Measurements from ENCODE around the gene ASXL1.

The ASXL1 gene

DNA sequence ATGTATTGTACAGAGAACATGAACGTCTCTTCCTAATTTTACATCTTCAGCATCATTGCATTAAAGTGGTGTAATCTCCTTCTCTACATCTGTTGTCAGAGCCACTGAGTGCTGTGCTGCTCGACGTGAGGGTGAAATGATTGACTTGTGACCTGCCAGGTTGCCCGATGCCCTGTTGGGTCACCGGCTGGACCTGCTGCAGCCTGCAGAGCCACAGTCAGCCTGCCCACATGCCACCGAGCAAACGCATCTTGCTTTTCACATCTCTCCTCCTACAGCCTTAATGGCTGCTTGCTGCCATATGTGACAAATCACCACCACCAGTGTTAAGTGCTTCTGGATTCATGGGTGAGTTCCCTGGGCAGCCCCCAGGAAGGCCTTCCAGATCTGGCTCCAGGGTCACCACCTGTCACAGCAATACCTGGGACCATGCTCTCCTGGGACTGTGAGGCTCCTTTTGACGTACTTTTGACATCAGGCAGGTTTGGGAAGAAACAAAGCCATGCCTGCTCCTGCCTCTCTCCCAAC, 80.3 kb downstream of the ASXL1 start:
- Histone ChIP-seq H3K27ac (no peak overlapping the region), H3K4me1 (ENCODE audit: low read depth, poor library complexity, severe bottlenecking) (no peaks in the 10 kb centered on the region), H3K36me3 (ENCODE audit: insufficient read depth) (peaks cover 8% of the 10 kb centered on the region; the same call in 1 of the 2 replicates), H4K20me1 (ENCODE audit: insufficient read depth) (no peaks in the 10 kb centered on the region), H2AFZ (ENCODE audit: low read depth) (no peak overlapping the region), H3K79me2 (ENCODE audit: insufficient read depth, low read depth) (no peaks in the 10 kb centered on the region), H3K4me2 (no peak overlapping the region), H3K27me3 (ENCODE audit: insufficient read depth, low read depth) (no peaks in the 10 kb centered on the region), H3K9ac (no peak overlapping the region), H3K4me3 (IDR thresholded peaks at IDR 0.05; ENCODE audit: insufficient read depth, low read depth, low read length) (no peak overlapping the region)
- TF ChIP-seq, protein P1, sequence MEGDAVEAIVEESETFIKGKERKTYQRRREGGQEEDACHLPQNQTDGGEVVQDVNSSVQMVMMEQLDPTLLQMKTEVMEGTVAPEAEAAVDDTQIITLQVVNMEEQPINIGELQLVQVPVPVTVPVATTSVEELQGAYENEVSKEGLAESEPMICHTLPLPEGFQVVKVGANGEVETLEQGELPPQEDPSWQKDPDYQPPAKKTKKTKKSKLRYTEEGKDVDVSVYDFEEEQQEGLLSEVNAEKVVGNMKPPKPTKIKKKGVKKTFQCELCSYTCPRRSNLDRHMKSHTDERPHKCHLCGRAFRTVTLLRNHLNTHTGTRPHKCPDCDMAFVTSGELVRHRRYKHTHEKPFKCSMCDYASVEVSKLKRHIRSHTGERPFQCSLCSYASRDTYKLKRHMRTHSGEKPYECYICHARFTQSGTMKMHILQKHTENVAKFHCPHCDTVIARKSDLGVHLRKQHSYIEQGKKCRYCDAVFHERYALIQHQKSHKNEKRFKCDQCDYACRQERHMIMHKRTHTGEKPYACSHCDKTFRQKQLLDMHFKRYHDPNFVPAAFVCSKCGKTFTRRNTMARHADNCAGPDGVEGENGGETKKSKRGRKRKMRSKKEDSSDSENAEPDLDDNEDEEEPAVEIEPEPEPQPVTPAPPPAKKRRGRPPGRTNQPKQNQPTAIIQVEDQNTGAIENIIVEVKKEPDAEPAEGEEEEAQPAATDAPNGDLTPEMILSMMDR (conservative IDR thresholded peaks at IDR 0.05; ENCODE audit: low read depth, low read length), result no peak

DNA sequence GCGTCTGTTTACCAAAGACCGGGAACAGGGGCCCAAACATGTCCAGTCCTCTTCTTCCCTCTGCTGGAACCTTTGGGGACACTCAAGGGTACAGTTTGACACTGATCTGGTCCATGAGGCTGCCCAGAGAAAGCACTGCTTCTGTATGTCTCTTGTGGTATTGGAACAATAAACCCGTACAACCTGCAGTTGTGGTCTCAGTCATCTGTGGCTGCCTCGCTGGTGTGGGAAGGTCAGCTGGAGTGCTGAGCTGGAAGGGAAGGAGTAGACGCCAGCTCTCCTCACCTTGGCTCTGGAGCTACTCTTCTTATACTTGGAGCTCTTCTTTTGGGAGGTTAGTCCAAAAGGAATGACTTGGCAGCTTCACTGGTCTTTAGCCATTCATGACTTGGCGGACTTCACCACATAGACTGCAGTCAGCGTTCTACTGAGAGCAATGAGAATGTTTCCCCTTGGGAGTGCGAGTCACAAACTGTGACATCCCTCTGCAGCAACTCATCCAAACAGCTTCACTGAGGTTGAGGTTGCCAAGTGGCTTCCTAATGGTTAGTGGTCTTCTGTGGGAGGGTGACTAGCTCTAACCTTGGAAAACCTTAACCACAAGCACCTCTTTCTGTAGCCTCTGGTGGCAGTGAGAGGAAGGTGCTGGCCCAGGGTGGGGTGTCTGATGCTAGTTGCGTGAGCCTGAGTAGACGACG, 81.2 kb downstream of the ASXL1 start:
- H3K27me3 ChIP-seq (ENCODE audit: insufficient read depth, low read depth), result no peaks in the 10 kb centered on the region
- no peak overlapping the region for H3K4me3 ChIP-seq (IDR thresholded peaks at IDR 0.05; ENCODE audit: insufficient read depth, low read depth, low read length)
- H3K36me3 ChIP-seq (ENCODE audit: insufficient read depth), result peaks cover 8% of the 10 kb centered on the region; the same call in 1 of the 2 replicates
- TF ChIP-seq, protein P1 (conservative IDR thresholded peaks at IDR 0.05; ENCODE audit: low read depth, low read length), result no peak
- H4K20me1 ChIP-seq (ENCODE audit: insufficient read depth), result no peaks in the 10 kb centered on the region
- H3K79me2 ChIP-seq (ENCODE audit: insufficient read depth, low read depth), result no peaks in the 10 kb centered on the region
- H3K4me1 ChIP-seq (ENCODE audit: low read depth, poor library complexity, severe bottlenecking), result no peaks in the 10 kb centered on the region
- no peak overlapping the region for H3K4me2 ChIP-seq
- no peak overlapping the region for H2AFZ ChIP-seq (ENCODE audit: low read depth)
- H3K27ac ChIP-seq, result no peak overlapping the region
- no peak overlapping the region for H3K9ac ChIP-seq

DNA sequence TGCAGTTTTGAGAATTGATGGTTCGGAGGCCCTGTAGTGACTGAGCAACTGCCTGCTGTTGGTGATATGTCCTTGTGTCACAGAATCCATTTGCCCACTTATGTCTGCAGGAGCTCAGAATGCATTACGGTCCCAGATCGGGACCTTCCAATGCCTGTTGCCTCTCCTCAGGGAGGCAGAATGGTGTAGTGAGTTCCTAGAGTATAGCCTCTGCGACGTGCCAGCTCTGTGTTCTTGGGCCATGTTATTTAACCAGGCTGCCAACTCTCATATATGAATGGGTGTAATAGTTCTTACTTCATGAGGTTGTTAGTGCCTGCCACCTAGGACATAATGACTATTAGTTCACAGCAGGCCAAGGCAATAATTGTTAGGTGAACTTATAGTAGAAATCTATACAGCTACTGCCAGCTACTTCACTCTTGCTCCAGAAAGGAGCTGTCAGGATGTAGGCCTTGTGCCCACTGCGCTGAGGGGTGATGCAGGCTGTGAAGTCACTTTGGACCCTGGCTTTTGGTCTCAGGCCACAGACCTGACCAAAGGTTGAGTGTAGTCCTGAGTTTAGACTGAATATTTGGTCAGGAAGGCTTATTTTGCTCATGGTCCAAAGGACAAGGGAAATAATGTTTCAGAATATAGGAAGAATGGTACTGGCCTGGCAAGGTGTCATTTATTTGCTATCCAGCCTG, 82.1 kb downstream of the ASXL1 start:
- TF ChIP-seq, protein P1 (conservative IDR thresholded peaks at IDR 0.05; ENCODE audit: low read depth, low read length), result no peak
- Histone ChIP-seq H2AFZ (ENCODE audit: low read depth) (no peak overlapping the region), H3K27me3 (ENCODE audit: insufficient read depth, low read depth) (no peaks in the 10 kb centered on the region), H3K36me3 (ENCODE audit: insufficient read depth) (peaks cover 2% of the 10 kb centered on the region; the same call in 1 of the 2 replicates), H4K20me1 (ENCODE audit: insufficient read depth) (no peaks in the 10 kb centered on the region), H3K4me1 (ENCODE audit: low read depth, poor library complexity, severe bottlenecking) (no peaks in the 10 kb centered on the region), H3K79me2 (ENCODE audit: insufficient read depth, low read depth) (no peaks in the 10 kb centered on the region), H3K4me3 (IDR thresholded peaks at IDR 0.05; ENCODE audit: insufficient read depth, low read depth, low read length) (no peak overlapping the region), H3K27ac (no peak overlapping the region), H3K9ac (no peak overlapping the region), H3K4me2 (no peak overlapping the region)

- TF ChIP-seq, protein P1 (conservative IDR thresholded peaks at IDR 0.05; ENCODE audit: low read depth, low read length), result no peak
- Histone ChIP-seq H3K4me3 (IDR thresholded peaks at IDR 0.05; ENCODE audit: insufficient read depth, low read depth, low read length) (no peak overlapping the region), H3K9ac (no peak overlapping the region), H3K79me2 (ENCODE audit: insufficient read depth, low read depth) (no peaks in the 10 kb centered on the region), H3K4me1 (ENCODE audit: low read depth, poor library complexity, severe bottlenecking) (no peaks in the 10 kb centered on the region), H2AFZ (ENCODE audit: low read depth) (no peak overlapping the region), H3K36me3 (ENCODE audit: insufficient read depth) (no peaks in the 10 kb centered on the region), H3K4me2 (no peak overlapping the region), H3K27ac (no peak overlapping the region), H3K27me3 (ENCODE audit: insufficient read depth, low read depth) (no peaks in the 10 kb centered on the region), H4K20me1 (ENCODE audit: insufficient read depth) (no peaks in the 10 kb centered on the region)
Measured at GRCh38 chr20:32440758-32441078, 82.6 kb downstream of the ASXL1 start.
